GM19351 (cell line): ENCODE data around the gene GRAP.

Experiments used
- ATAC-seq: cut with Tn5 transposase; IDR thresholded peaks from one replicate; pipeline ENCODE4 v1.9.1; 2021; ENCODE audit warnings: mild to moderate bottlenecking, moderate library complexity; ENCODE audit not compliant: unreplicated experiment

Gene GRAP

GRCh38 chr17:18987230-18987610, 59.5 kb downstream of the GRAP start:
- ATAC-seq: no peak

- no peak for ATAC-seq
Observed at GRCh38 chr17:18986541-18987229, 60.1 kb downstream of the GRAP start.

- no peak for ATAC-seq
Observed at GRCh38 chr17:18985475-18985874, 61.3 kb downstream of the GRAP start.

GRCh38 chr17:18984273-18985114, 62.3 kb downstream of the GRAP start:
- ATAC-seq: no peak

- no peak for ATAC-seq
Observed at GRCh38 chr17:18981642-18982424, 64.9 kb downstream of the GRAP start.

- no peak for ATAC-seq
Observed at GRCh38 chr17:18981335-18981641, 65.5 kb downstream of the GRAP start.

- ATAC-seq: no peak
Observed at GRCh38 chr17:18980682-18981334, 65.9 kb downstream of the GRAP start.

- ATAC-seq: no peak
Observed at GRCh38 chr17:18978655-18979054, 68.1 kb downstream of the GRAP start.

GRCh38 chr17:18978050-18978449, 68.7 kb downstream of the GRAP start:
- ATAC-seq: no peak

GRCh38 chr17:18977646-18978045, 69.1 kb downstream of the GRAP start:
- no peak for ATAC-seq

- no peak for ATAC-seq
Observed at GRCh38 chr17:18977021-18977420, 69.7 kb downstream of the GRAP start.

- ATAC-seq: no peak
Observed at GRCh38 chr17:18976201-18976600, 70.6 kb downstream of the GRAP start.

- ATAC-seq: no peak
Observed at GRCh38 chr17:18975597-18975996, 71.2 kb downstream of the GRAP start.

- no peak for ATAC-seq
Observed at GRCh38 chr17:18974407-18975149, 72.2 kb downstream of the GRAP start.

GRCh38 chr17:18971801-18972200, 75.0 kb downstream of the GRAP start:
- no peak for ATAC-seq
